GM10266 (cell line): ENCODE results near the gene TVP23A.

Source experiments
- DNase-seq: peaks from one replicate; pipeline ENCODE4 v3.0.0; 2012; ENCODE audit errors: extremely low spot score
- CTCF ChIP-seq: IDR thresholded peaks from 2 replicates; pipeline ENCODE4 v1.5.1; 2012; ENCODE audit warnings: mild to moderate bottlenecking, low read depth; ENCODE audit not compliant: control insufficient read depth, insufficient read depth; ENCODE audit errors: missing control alignments

The TVP23A gene

GRCh38 chr16:10817963-10818941 is at the start of gene TVP23A:
Gene TVP23A, minus strand, starts transcription at chr16:10818794. Its CDS starts 301 bp downstream, at chr16:10818493.
- DNase-seq, result no peak
- TF ChIP-seq CTCF, result no peak

GRCh38 chr16:10868104-10868595 is 49.6 kb upstream of the TVP23A start:
- no peak for TF ChIP-seq CTCF
- DNase-seq, result no peak

GRCh38 chr16:10867199-10867598 is 48.6 kb upstream of the TVP23A start:
- TF ChIP-seq CTCF, result no peak
- DNase-seq, result no peak

GRCh38 chr16:10865991-10866966 is 47.7 kb upstream of the TVP23A start:
- no peak for TF ChIP-seq CTCF
- DNase-seq, result no peak

- TF ChIP-seq CTCF, result no peak
- DNase-seq, result no peak
Observed at GRCh38 chr16:10862438-10862837, 43.8 kb upstream of the TVP23A start.

GRCh38 chr16:10859658-10860057 is 41.1 kb upstream of the TVP23A start:
- DNase-seq, result no peak
- no peak for TF ChIP-seq CTCF
